Chondrocyte (in vitro differentiated cells): Measurements from ENCODE around the gene DMKN. TPM values are rescaled to one million over a fixed set of nuclear protein-coding genes. Genes with fewer than 3 reads are reported as not detected.

Source experiments
- DNase-seq: peaks from one replicate; pipeline ENCODE4 v3.0.0; 2021; ENCODE audit warnings: mixed read lengths, low spot score
- H3K27ac Mint-ChIP-seq: one replicate; pipeline ENCODE4 v1.8.0; 2021; ENCODE audit warnings: mild to moderate bottlenecking, moderate library complexity, mixed read lengths; ENCODE audit not compliant: unreplicated experiment
- H3K27me3 Mint-ChIP-seq: 2 replicates; pipeline ENCODE4 v1.8.0; 2021; ENCODE audit warnings: low read depth, mixed read lengths
- H3K36me3 Mint-ChIP-seq: 2 replicates; pipeline ENCODE4 v1.8.0; 2021; ENCODE audit warnings: low read depth, mixed read lengths
- H3K4me1 Mint-ChIP-seq: 2 replicates; pipeline ENCODE4 v1.8.0; 2021; ENCODE audit warnings: low read depth, mild to moderate bottlenecking, mixed read lengths
- H3K4me3 Mint-ChIP-seq: one replicate; pipeline ENCODE4 v1.8.0; 2021; ENCODE audit warnings: mild to moderate bottlenecking, moderate library complexity, mixed read lengths; ENCODE audit not compliant: unreplicated experiment
- H3K9me3 Mint-ChIP-seq: 2 replicates; pipeline ENCODE4 v1.8.0; 2021; ENCODE audit warnings: low read depth, mixed read lengths
- total RNA-seq: library from RNA; stranded (reverse); gene quantifications from 3 replicates; pipeline ENCODE4 v1.2.1, GENCODE V29; 2021
- TF ChIP-seq, protein P1 (sequence below): fragments of 200-600 bp; sonication (generic); IDR thresholded peaks from 2 replicates; pipeline ENCODE4 v1.5.0; 2021; ENCODE audit warnings: antibody characterized with exemption, mild to moderate bottlenecking, moderate library complexity

DMKN gene
- total RNA-seq, 1 donor from 2014 or later = 2.1 TPM

DNA sequence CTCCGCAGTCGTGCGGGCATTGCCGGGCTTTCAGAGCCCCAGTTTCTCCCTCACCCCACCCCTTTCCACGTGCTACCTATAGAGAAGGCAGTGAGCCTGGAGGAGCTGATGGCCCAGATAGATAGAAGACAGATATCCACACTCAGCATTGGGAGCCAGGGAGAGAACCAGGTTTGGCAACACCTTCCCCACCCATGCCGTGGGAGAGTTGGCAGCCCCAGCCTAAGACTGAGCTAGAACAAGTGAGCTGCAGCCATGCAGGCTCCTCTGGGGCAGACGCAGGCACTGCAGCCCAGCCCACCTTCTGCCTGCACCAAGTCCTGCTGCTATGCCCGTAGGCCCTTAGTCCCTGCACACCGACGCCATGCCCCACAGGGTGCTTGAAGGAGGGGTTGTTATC, 12.8 kb downstream of the DMKN start:
- H3K36me3 Mint-ChIP-seq = no peaks in the 10 kb centered on the region
- DNase-seq = no peak
- peaks cover 49% of the 10 kb centered on the region for H3K27me3 Mint-ChIP-seq
- H3K4me1 Mint-ChIP-seq = no peaks in the 10 kb centered on the region
- no peak overlapping the region for H3K4me3 Mint-ChIP-seq
- H3K27ac Mint-ChIP-seq = no peak overlapping the region
- TF ChIP-seq, protein P1, sequence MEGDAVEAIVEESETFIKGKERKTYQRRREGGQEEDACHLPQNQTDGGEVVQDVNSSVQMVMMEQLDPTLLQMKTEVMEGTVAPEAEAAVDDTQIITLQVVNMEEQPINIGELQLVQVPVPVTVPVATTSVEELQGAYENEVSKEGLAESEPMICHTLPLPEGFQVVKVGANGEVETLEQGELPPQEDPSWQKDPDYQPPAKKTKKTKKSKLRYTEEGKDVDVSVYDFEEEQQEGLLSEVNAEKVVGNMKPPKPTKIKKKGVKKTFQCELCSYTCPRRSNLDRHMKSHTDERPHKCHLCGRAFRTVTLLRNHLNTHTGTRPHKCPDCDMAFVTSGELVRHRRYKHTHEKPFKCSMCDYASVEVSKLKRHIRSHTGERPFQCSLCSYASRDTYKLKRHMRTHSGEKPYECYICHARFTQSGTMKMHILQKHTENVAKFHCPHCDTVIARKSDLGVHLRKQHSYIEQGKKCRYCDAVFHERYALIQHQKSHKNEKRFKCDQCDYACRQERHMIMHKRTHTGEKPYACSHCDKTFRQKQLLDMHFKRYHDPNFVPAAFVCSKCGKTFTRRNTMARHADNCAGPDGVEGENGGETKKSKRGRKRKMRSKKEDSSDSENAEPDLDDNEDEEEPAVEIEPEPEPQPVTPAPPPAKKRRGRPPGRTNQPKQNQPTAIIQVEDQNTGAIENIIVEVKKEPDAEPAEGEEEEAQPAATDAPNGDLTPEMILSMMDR = no peak
- H3K9me3 Mint-ChIP-seq = no peaks in the 10 kb centered on the region

DNA sequence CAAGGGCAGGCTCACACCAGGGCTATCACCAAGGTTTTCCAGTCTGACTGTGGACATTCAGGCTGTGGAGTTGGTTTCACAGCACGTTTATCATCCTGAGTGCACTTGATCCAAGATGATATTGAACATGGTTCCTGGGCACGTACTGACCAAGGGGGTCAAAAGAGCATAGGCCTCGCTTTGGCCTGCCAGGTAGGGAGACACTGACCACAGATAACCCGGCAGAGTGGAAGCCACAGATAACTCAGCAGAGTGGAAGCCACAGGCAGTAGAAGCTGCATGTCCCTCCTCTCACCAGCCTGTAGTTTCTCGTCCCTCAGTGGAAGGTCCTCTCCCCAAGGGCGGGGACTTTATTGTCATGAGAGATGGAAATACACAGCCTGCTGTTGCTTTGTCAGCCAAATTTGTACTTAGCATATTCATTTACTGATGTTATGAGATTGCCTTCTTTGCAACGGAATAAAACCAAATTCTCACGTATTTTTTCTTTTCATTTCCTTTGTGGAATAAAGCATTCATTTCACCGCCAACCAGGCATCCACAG, 14.4 kb downstream of the DMKN start:
- Mint-ChIP-seq H3K27ac (no peak overlapping the region), H3K36me3 (no peaks in the 10 kb centered on the region), H3K4me3 (no peak overlapping the region), H3K9me3 (no peaks in the 10 kb centered on the region), H3K27me3 (peaks cover 38% of the 10 kb centered on the region), H3K4me1 (peaks cover 5% of the 10 kb centered on the region)
- TF ChIP-seq, protein P1 = no peak
- DNase-seq = no peak

DNA sequence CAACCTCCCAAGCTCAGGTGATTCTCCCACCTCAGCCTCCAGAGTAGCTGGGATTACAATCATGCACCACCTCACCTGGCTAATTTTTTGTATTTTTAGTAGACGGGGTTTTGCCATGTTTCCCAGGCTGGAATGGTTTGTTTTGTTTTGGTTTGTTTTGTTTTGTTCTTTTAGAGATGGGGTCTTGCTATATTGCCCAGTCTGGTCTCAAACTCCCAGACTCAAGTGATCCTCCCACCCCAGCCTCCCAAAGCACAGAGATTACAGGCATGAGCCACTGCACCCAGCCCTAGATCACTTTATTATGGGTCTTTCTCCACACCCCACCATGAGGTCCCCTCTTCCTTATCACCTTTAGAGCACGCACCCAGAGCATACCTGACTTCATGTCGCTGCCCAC, 15.2 kb downstream of the DMKN start:
- H3K4me1 Mint-ChIP-seq = peaks cover 5% of the 10 kb centered on the region
- H3K9me3 Mint-ChIP-seq = no peaks in the 10 kb centered on the region
- no peak for DNase-seq
- TF ChIP-seq, protein P1 = no peak
- H3K27ac Mint-ChIP-seq = no peak overlapping the region
- no peaks in the 10 kb centered on the region for H3K36me3 Mint-ChIP-seq
- no peak overlapping the region for H3K4me3 Mint-ChIP-seq
- H3K27me3 Mint-ChIP-seq = peaks cover 34% of the 10 kb centered on the region

DNA sequence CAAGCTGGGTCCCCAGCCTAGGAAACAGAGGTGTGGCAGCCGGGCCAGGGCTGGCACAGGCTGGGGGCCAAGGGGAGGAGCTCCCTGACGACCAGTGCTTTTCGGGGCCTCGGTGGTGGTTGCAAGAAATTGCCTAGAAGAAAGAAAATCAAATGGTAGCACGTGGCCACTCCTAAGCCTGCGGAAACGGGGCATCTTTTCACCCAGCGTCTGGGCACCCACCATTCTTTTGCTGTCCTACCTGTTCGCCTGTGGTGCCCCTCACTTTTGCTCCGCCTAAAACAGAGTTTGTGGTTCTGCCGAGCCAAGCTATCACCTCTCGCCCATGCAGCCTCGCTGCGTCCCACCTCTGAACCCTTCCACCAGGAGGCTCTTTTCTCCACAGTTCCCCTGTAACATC, 16.0 kb downstream of the DMKN start:
- peaks cover 37% of the 10 kb centered on the region for H3K27me3 Mint-ChIP-seq
- TF ChIP-seq, protein P1 = no peak
- no peaks in the 10 kb centered on the region for H3K9me3 Mint-ChIP-seq
- no peak for DNase-seq
- no peaks in the 10 kb centered on the region for H3K36me3 Mint-ChIP-seq
- H3K4me1 Mint-ChIP-seq = peaks cover 5% of the 10 kb centered on the region
- H3K4me3 Mint-ChIP-seq = no peak overlapping the region
- no peak overlapping the region for H3K27ac Mint-ChIP-seq

DNA sequence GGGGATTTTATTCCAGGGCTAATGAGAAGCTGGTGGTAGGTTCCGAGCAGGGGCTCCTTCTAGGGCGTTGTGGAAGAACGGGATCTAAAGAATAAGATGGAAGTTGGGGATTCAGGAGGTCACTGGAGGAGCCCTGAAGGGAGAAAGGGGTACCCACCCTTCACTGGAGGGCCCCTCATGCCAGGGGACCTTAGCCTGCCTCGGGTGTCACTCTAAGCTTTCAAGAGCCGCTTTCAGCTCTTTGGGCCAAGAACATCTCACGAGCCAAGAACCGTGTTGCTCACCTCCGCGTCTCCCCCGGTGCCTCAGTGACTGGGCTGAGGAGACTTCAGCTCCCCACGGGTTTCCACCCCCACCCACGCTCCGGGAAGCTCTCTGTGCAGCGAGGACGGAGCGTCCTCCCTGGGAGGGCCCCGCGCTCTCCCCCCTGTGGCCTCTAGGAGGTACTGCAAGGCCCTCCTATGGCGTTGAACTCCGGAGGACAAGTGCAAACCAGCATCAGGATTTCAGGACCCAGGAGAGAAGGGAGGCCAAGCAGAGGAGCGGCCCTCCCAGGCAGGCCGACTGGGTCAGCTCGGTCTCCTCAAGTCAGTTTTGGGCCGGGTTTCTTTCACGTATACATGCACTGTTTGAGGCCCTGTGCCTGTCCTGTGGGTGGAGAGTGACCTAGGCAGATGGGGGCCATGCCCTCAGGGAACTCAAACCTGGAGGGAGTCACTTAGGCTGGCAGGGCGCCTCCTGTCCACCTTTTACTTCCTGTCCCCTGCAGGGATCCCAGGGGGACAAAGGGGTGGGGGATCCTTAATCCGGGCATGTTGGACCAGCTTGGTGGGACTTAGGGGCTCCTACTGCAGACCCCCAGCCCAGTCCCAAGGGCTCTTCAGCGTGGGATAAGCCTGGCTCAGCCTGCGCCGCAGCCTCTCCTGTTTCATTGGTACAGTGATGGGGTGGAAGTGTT, 18.1 kb downstream of the DMKN start:
- Mint-ChIP-seq H3K36me3 (no peaks in the 10 kb centered on the region), H3K9me3 (no peaks in the 10 kb centered on the region), H3K4me3 (no peak overlapping the region), H3K27ac (no peak overlapping the region), H3K27me3 (peaks cover 42% of the 10 kb centered on the region), H3K4me1 (peaks cover 5% of the 10 kb centered on the region)
- TF ChIP-seq, protein P1 = peak; percentile 91
- DNase-seq = no peak
